GM10266 (cell line): ENCODE results near the gene VAPA.
"Not testable (repeated sequence)": the region's sequence is repeated elsewhere in the genome, so short reads cannot be mapped to it uniquely, and the experiment has no call there.

Source experiments
- DNase-seq: peaks from one replicate; pipeline ENCODE4 v3.0.0; 2012; ENCODE audit errors: extremely low spot score
- CTCF ChIP-seq: IDR thresholded peaks from 2 replicates; pipeline ENCODE4 v1.5.1; 2012; ENCODE audit warnings: mild to moderate bottlenecking, low read depth; ENCODE audit not compliant: control insufficient read depth, insufficient read depth; ENCODE audit errors: missing control alignments

VAPA gene

GRCh38 chr18:9890196-9890595 is 23.6 kb upstream of the VAPA start:
- no peak for DNase-seq

GRCh38 chr18:9890957-9891356 is 22.9 kb upstream of the VAPA start:
- no peak for DNase-seq
- no peak for TF ChIP-seq CTCF

More at GRCh38 chr18:9890196-9890595, 23.6 kb upstream of the VAPA start:
- no peak for TF ChIP-seq CTCF

- not testable (repeated sequence) for DNase-seq
Measured at GRCh38 chr18:9891515-9891914, 22.3 kb upstream of the VAPA start.

GRCh38 chr18:9894454-9895068 is 19.3 kb upstream of the VAPA start:
- DNase-seq: no peak
- no peak for TF ChIP-seq CTCF

- DNase-seq: no peak
- no peak for TF ChIP-seq CTCF
Measured at GRCh38 chr18:9897129-9897528, 16.7 kb upstream of the VAPA start.

- not testable (repeated sequence) for DNase-seq
Measured at GRCh38 chr18:9897787-9898291, 16.0 kb upstream of the VAPA start.

GRCh38 chr18:9898792-9899549 is 14.8 kb upstream of the VAPA start:
- DNase-seq: no peak
- TF ChIP-seq CTCF: no peak

- DNase-seq: not testable (repeated sequence)
Measured at GRCh38 chr18:9899550-9899930, 14.3 kb upstream of the VAPA start.

- TF ChIP-seq CTCF: no peak
- no peak for DNase-seq
Measured at GRCh38 chr18:9900699-9901098, 13.1 kb upstream of the VAPA start.
